Measurements from ENCODE around the gene NUP214. TPM values are rescaled to one million over a fixed set of nuclear protein-coding genes. Genes with fewer than 3 reads are reported as not detected.

Gene NUP214
- total and polyA plus RNA-seq, 2 of the 4 experiments (the other 2 are of a cell fraction), result 7.9 to 13.4 TPM

GRCh38 chr9:131281119-131281965 lies 156.0 kb downstream of the NUP214 start (continued):
- no peak for TF ChIP-seq FOS (IDR thresholded peaks at IDR 0.05; ENCODE audit: low read depth, low read length)

- no peak for ATAC-seq (ENCODE audit: low read depth)
- 65% methylated on average over 3 of the region's 4 CpGs; no CpG with 5 or more reads in 1 of the 2 experiments for WGBS, 2 experiments (ENCODE audit: extremely low coverage in 2 of 2, insufficient read length in 1 of 2)
- H2AFZ ChIP-seq (replicated peaks; ENCODE audit: low read length, poor library complexity), result peak overlapping the region; percentile 35
- peaks cover 5% of the 10 kb centered on the region; the same call in 1 of the 2 replicates for H3K9me1 ChIP-seq (ENCODE audit: insufficient read depth, low read length)
- H3K27me3 ChIP-seq (ENCODE audit: control insufficient read depth, insufficient read depth, low read length), result peaks cover 60% of the 10 kb centered on the region
- H4K8ac ChIP-seq (ENCODE audit: low read depth in 2 of 2, low read length in 2 of 2), result no peak overlapping the region
- no peak overlapping the region for H3K14ac ChIP-seq (replicated peaks; ENCODE audit: low read depth, low read length)
- no peaks in the 10 kb centered on the region for H3K36me3 ChIP-seq (ENCODE audit: control insufficient read depth, insufficient read depth, low read length)
- H4K91ac ChIP-seq (ENCODE audit: insufficient read depth, low read depth, low read length), result no peak overlapping the region
- H2BK5ac ChIP-seq (ENCODE audit: low read depth, low read length, poor library complexity, severe bottlenecking), result no peak overlapping the region
- in situ Hi-C loops (cut with MboI; ENCODE audit: low sequenced_read_pairs), result no loop called here
- no peak overlapping the region for H2BK20ac ChIP-seq (ENCODE audit: low read depth, low read length)
- no peaks in the 10 kb centered on the region for H3K4me1 ChIP-seq (ENCODE audit: control insufficient read depth, insufficient read depth, low read length)
- TF ChIP-seq, protein P1, sequence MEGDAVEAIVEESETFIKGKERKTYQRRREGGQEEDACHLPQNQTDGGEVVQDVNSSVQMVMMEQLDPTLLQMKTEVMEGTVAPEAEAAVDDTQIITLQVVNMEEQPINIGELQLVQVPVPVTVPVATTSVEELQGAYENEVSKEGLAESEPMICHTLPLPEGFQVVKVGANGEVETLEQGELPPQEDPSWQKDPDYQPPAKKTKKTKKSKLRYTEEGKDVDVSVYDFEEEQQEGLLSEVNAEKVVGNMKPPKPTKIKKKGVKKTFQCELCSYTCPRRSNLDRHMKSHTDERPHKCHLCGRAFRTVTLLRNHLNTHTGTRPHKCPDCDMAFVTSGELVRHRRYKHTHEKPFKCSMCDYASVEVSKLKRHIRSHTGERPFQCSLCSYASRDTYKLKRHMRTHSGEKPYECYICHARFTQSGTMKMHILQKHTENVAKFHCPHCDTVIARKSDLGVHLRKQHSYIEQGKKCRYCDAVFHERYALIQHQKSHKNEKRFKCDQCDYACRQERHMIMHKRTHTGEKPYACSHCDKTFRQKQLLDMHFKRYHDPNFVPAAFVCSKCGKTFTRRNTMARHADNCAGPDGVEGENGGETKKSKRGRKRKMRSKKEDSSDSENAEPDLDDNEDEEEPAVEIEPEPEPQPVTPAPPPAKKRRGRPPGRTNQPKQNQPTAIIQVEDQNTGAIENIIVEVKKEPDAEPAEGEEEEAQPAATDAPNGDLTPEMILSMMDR (conservative IDR thresholded peaks at IDR 0.05; ENCODE audit: low read depth, low read length), result no peak
- TF ChIP-seq FOS (IDR thresholded peaks at IDR 0.05; ENCODE audit: low read depth, low read length) (no peak), RCOR1 (IDR thresholded peaks at IDR 0.05; ENCODE audit: insufficient replicate concordance, low read length) (no peak), USF2 (IDR thresholded peaks at IDR 0.05; ENCODE audit: low read depth, low read length) (no peak), MXI1 (IDR thresholded peaks at IDR 0.05; ENCODE audit: borderline replicate concordance, low read depth, low read length) (no peak)
- CTCF ChIA-PET, result no interaction called here
- H2AK9ac ChIP-seq (replicated peaks; ENCODE audit: low read depth, low read length, poor library complexity), result no peak overlapping the region
- H3K79me1 ChIP-seq (ENCODE audit: low read depth in 1 of 2, low read length in 2 of 2), result no peaks in the 10 kb centered on the region
- H2AK5ac ChIP-seq (ENCODE audit: low read depth, low read length), result no peak overlapping the region
- intact Hi-C loops (cut with micrococcal nuclease), result no loop called here
- no peak overlapping the region for H2BK120ac ChIP-seq (ENCODE audit: low read depth, low read length)
- H3K4ac ChIP-seq (ENCODE audit: low read depth, low read length), result no peak overlapping the region
- no peaks in the 10 kb centered on the region for H3K9me3 ChIP-seq (ENCODE audit: control insufficient read depth, insufficient read depth, low read length)
- no peaks in the 10 kb centered on the region for H4K20me1 ChIP-seq (ENCODE audit: insufficient read depth, low read length)
- no peak overlapping the region for H3K9ac ChIP-seq (ENCODE audit: low read depth, low read length)
- dilution Hi-C loops (cut with HindIII; ENCODE audit: low sequenced_read_pairs, unreplicated experiment), result no loop called here
- H3K4me3 ChIP-seq (ENCODE audit: insufficient read depth, low read depth, low read length), result no peak overlapping the region
- H4K5ac ChIP-seq (ENCODE audit: low read depth, low read length), result no peak overlapping the region
- POLR2A ChIA-PET (ENCODE audit: unreplicated experiment), result no interaction called here
- peak overlapping the region; percentile 32; the same call in 1 of the 2 replicates for H3K23ac ChIP-seq (ENCODE audit: low read depth, low read length)
- no peak overlapping the region for H3K18ac ChIP-seq (ENCODE audit: low read depth, low read length)
- BruUV-seq (replicated peaks), result no TSS peak
- H3K27ac ChIP-seq (ENCODE audit: insufficient read depth, low read length), result no peak overlapping the region
- no peak overlapping the region for H2BK15ac ChIP-seq (ENCODE audit: low read depth, low read length)
- no peak overlapping the region for H3K4me2 ChIP-seq (ENCODE audit: low read depth, low read length)
- no peak overlapping the region for H3K56ac ChIP-seq (ENCODE audit: extremely low read depth, insufficient read depth, low read length)
- DNase-seq, result no peak
Observed at GRCh38 chr9:131282175-131282574, 156.8 kb downstream of the NUP214 start.
